IMR-90 (cell line): Measurements from ENCODE around the gene NME7. TPM values are rescaled to one million over a fixed set of nuclear protein-coding genes. Genes with fewer than 3 reads are reported as not detected.

ENCODE experiments used
- ATAC-seq: fragments of 200-7000 bp; cut with Tn5 transposase; 2 replicates; pipeline ENCODE4 v1.9.1; 2020; ENCODE audit warnings: low read depth, mild to moderate bottlenecking, moderate library complexity
- BruUV-seq: library from RNA; stranded (reverse); fragments of 400-500 nt; replicated peaks from 2 replicates; lab custom pipeline; 2021; lab: Mats Ljungman, UMichigan
- CTCF ChIA-PET: fragments of 300-600 bp; formaldehyde crosslinking; extraction: SDS; loops from one replicate; lab custom pipeline; 2021; ENCODE audit warnings: antibody characterized with exemption; lab: Yijun Ruan, JAX
- POLR2A ChIA-PET: fragments of 300-600 bp; sonication (Branson Sonifier 250); formaldehyde crosslinking; loops from one replicate; lab custom pipeline; 2022; ENCODE audit warnings: antibody characterized with exemption; ENCODE audit not compliant: unreplicated experiment; lab: Charles Lee
- DNase-seq: peaks from one replicate; pipeline ENCODE4 v3.0.0; 2013
- H2AFZ ChIP-seq: replicated peaks from 2 replicates; pipeline ENCODE3; 2013; ENCODE audit warnings: low read length, mild to moderate bottlenecking; ENCODE audit not compliant: poor library complexity
- H2AK5ac ChIP-seq: 2 replicates; pipeline ENCODE4 v1.6.1; 2013; ENCODE audit warnings: low read depth, low read length, inconsistent platforms
- H2AK9ac ChIP-seq: replicated peaks from 2 replicates; pipeline ENCODE3; 2013; ENCODE audit warnings: mild to moderate bottlenecking, low read depth, low read length, moderate library complexity; ENCODE audit not compliant: poor library complexity
- H2BK120ac ChIP-seq: 2 replicates; pipeline ENCODE4 v1.6.1; 2013; ENCODE audit warnings: low read depth, low read length, inconsistent platforms
- H2BK15ac ChIP-seq: 3 replicates; pipeline ENCODE4 v1.6.1; 2013; ENCODE audit warnings: low read depth, low read length, inconsistent platforms
- H2BK20ac ChIP-seq: 2 replicates; pipeline ENCODE4 v1.6.1; 2013; ENCODE audit warnings: low read depth, mild to moderate bottlenecking, inconsistent platforms, low read length, moderate library complexity
- H2BK5ac ChIP-seq: 2 replicates; pipeline ENCODE4 v1.6.1; 2013; ENCODE audit warnings: mild to moderate bottlenecking, low read depth, low read length, inconsistent platforms; ENCODE audit not compliant: poor library complexity, severe bottlenecking
- H3K14ac ChIP-seq: replicated peaks from 2 replicates; pipeline ENCODE4 v1.6.1; 2013; ENCODE audit warnings: low read depth, low read length, inconsistent platforms
- H3K18ac ChIP-seq: 2 replicates; pipeline ENCODE4 v1.6.1; 2013; ENCODE audit warnings: low read depth, low read length, control low read depth
- H3K23ac ChIP-seq: 2 replicates; pipeline ENCODE4 v1.6.1; 2013; ENCODE audit warnings: low read depth, low read length, inconsistent platforms
- H3K27ac ChIP-seq: 2 replicates; pipeline ENCODE4 v1.5.1; 2013; ENCODE audit warnings: mild to moderate bottlenecking, control low read depth, low read length; ENCODE audit not compliant: insufficient read depth
- H3K27me3 ChIP-seq: 2 replicates; pipeline ENCODE4 v1.6.1; 2013; ENCODE audit warnings: low read length; ENCODE audit not compliant: control insufficient read depth, insufficient read depth
- H3K36me3 ChIP-seq: 2 replicates; pipeline ENCODE4 v1.6.1; 2013; ENCODE audit warnings: low read length, mixed read lengths; ENCODE audit not compliant: control insufficient read depth, insufficient read depth
- H3K4ac ChIP-seq: 2 replicates; pipeline ENCODE4 v1.6.1; 2013; ENCODE audit warnings: low read depth, low read length, inconsistent platforms
- H3K4me1 ChIP-seq: 2 replicates; pipeline ENCODE4 v1.6.1; 2013; ENCODE audit warnings: low read length, mixed read lengths; ENCODE audit not compliant: control insufficient read depth, insufficient read depth
- H3K4me2 ChIP-seq: 2 replicates; pipeline ENCODE4 v1.6.1; 2013; ENCODE audit warnings: low read depth, mild to moderate bottlenecking, control low read depth, low read length, moderate library complexity
- H3K4me3 ChIP-seq: 2 replicates; pipeline ENCODE4 v1.5.1; 2013; ENCODE audit warnings: low read depth, mild to moderate bottlenecking, control low read depth, low read length, moderate library complexity; ENCODE audit not compliant: insufficient read depth
- H3K56ac ChIP-seq: 2 replicates; pipeline ENCODE4 v1.6.1; 2013; ENCODE audit warnings: low read length, inconsistent platforms; ENCODE audit not compliant: insufficient read depth; ENCODE audit errors: extremely low read depth
- H3K79me1 ChIP-seq, 2 experiments: 2 replicates each; pipeline ENCODE4 v1.6.1; 2013; ENCODE audit warnings: low read length in 2 of 2, inconsistent platforms in 1 of 2, low read depth in 1 of 2
- H3K9ac ChIP-seq: 2 replicates; pipeline ENCODE4 v1.6.1; 2013; ENCODE audit warnings: low read depth, low read length, control low read depth
- H3K9me1 ChIP-seq: 2 replicates; pipeline ENCODE4 v1.6.1; 2013; ENCODE audit warnings: low read length, inconsistent platforms; ENCODE audit not compliant: insufficient read depth
- H3K9me3 ChIP-seq: 2 replicates; pipeline ENCODE4 v1.6.1; 2013; ENCODE audit warnings: low read length; ENCODE audit not compliant: control insufficient read depth, insufficient read depth
- H4K20me1 ChIP-seq: 2 replicates; pipeline ENCODE4 v1.6.1; 2013; ENCODE audit warnings: low read length, inconsistent platforms; ENCODE audit not compliant: insufficient read depth
- H4K5ac ChIP-seq: 2 replicates; pipeline ENCODE4 v1.6.1; 2013; ENCODE audit warnings: mild to moderate bottlenecking, low read depth, low read length, control low read depth
- H4K8ac ChIP-seq, 2 experiments: 2 replicates each; pipeline ENCODE4 v1.6.1; 2013; ENCODE audit warnings: low read depth in 2 of 2, low read length in 2 of 2, control low read depth in 1 of 2, inconsistent platforms in 1 of 2
- H4K91ac ChIP-seq: 2 replicates; pipeline ENCODE4 v1.6.1; 2013; ENCODE audit warnings: low read depth, low read length, inconsistent platforms; ENCODE audit not compliant: insufficient read depth
- CEBPB ChIP-seq: IDR thresholded peaks from 2 replicates; pipeline ENCODE4 v1.6.1; 2012; ENCODE audit warnings: low read depth, low read length, improper control_type of control experiment
- WGBS, 2 experiments: methylation state at CpG; one replicate each; pipeline versions ENCODE4 v1.1.5 to v1.1.7; 2013; ENCODE audit warnings: missing lambda C conversion rate in 2 of 2; ENCODE audit not compliant: insufficient read length in 1 of 2; ENCODE audit errors: extremely low coverage in 2 of 2; 5-methylcytosine and 5-hydroxymethylcytosine counted together
- dilution Hi-C: fragments of 300-500 bp; cut with HindIII; formaldehyde crosslinking; loops from one replicate; pipeline ENCODE4 v1.14.3; 2018; ENCODE audit warnings: low sequenced_read_pairs; ENCODE audit not compliant: unreplicated experiment
- in situ Hi-C: fragments of 300-500 bp; cut with MboI; formaldehyde crosslinking; loops from 3 replicates; pipeline ENCODE4 v1.14.3; 2019; ENCODE audit warnings: low sequenced_read_pairs, inconsistent platforms, mixed read lengths
- intact Hi-C: fragments of 100-400 bp; cut with micrococcal nuclease; formaldehyde crosslinking; loops from 2 replicates; pipeline ENCODE4 v1.10.0; 2022
- polyA plus RNA-seq, 3 experiments: library from polyadenylated mRNA; depleted of rRNA; stranded (reverse); fragments of >200 nt; gene quantifications; 2 replicates each; pipeline ENCODE4 v1.2.3, GENCODE V29; 2012; ENCODE audit warnings: low replicate concordance in 1 of 3
- total RNA-seq: library from RNA; depleted of rRNA; stranded (reverse); fragments of >200 nt; gene quantifications from 2 replicates; pipeline ENCODE4 v1.2.3, GENCODE V29; 2012
- TF ChIP-seq, protein P1 (sequence below): conservative IDR thresholded peaks from 2 replicates; pipeline ENCODE4 v1.5.1; 2012; ENCODE audit warnings: mild to moderate bottlenecking, low read depth, low read length, improper control_type of control experiment

Gene NME7
- total and polyA plus RNA-seq, 2 of the 4 experiments (the other 2 are of a cell fraction): 18.3 to 22.4 TPM

DNA sequence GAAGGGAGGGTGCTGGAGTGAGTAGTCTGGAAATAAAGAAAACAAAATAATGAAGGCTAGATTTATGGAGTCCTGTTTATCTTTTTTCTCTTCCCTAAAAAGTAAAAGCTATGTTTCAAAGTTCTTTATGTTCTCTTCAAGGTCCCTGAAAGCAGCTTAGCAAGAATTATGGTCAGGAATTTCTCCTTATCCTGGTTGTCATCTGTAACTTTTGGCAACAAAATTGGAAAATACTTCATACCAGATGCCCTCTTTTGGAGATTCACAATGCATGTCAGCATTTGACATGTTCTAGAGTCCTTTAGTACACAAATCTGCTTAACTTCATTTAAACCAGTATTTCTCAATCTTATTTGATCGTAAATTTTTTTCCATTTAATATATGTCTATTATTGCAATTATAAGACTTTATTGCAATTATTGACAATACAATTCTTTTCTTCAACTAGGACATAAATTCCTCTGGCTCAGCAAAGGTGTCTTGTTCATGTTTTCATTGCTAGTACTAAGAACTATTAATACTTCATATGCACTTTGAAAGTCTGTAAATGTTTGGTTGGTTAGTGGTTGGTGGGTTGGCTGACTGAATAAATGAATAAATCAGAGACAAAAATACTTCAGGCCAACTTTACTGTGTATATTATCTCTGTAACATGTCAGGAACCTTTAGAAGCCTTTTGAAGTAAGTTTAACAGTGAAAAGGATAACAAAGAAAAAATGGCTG is 159.6 kb downstream of the NME7 start:
- Histone ChIP-seq H2BK120ac (no peak overlapping the region), H4K5ac (no peak overlapping the region), H3K56ac (no peak overlapping the region), H3K79me1 (no peaks in the 10 kb centered on the region), H3K4me1 (no peaks in the 10 kb centered on the region), H4K20me1 (no peaks in the 10 kb centered on the region), H3K9me1 (no peaks in the 10 kb centered on the region), H3K14ac (no peak overlapping the region), H3K4me2 (no peak overlapping the region), H3K27ac (no peak overlapping the region), H2AFZ (no peak overlapping the region), H3K27me3 (no peaks in the 10 kb centered on the region), H3K4me3 (no peak overlapping the region), H2AK5ac (no peak overlapping the region), H2AK9ac (no peak overlapping the region), H3K9ac (no peak overlapping the region), H3K36me3 (no peaks in the 10 kb centered on the region), H2BK20ac (no peak overlapping the region), H3K9me3 (no peaks in the 10 kb centered on the region), H3K4ac (no peak overlapping the region), H4K91ac (no peak overlapping the region), H3K23ac (no peak overlapping the region), H2BK15ac (no peak overlapping the region), H3K18ac (no peak overlapping the region), H2BK5ac (no peak overlapping the region), H4K8ac (no peak overlapping the region)
- POLR2A ChIA-PET: no interaction called here
- TF ChIP-seq, protein P1, sequence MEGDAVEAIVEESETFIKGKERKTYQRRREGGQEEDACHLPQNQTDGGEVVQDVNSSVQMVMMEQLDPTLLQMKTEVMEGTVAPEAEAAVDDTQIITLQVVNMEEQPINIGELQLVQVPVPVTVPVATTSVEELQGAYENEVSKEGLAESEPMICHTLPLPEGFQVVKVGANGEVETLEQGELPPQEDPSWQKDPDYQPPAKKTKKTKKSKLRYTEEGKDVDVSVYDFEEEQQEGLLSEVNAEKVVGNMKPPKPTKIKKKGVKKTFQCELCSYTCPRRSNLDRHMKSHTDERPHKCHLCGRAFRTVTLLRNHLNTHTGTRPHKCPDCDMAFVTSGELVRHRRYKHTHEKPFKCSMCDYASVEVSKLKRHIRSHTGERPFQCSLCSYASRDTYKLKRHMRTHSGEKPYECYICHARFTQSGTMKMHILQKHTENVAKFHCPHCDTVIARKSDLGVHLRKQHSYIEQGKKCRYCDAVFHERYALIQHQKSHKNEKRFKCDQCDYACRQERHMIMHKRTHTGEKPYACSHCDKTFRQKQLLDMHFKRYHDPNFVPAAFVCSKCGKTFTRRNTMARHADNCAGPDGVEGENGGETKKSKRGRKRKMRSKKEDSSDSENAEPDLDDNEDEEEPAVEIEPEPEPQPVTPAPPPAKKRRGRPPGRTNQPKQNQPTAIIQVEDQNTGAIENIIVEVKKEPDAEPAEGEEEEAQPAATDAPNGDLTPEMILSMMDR: no peak
- TF ChIP-seq CEBPB: no peak
- ATAC-seq: no peak
- intact Hi-C loops: no loop called here
- no CpG with 5 or more reads among the region's 1 CpG for WGBS, 2 experiments
- CTCF ChIA-PET: interaction anchor here (0.6 kb wide), 1 partner anchor 14 kb away, joined by 4 read pairs; no protein-coding TSS in a partner anchor
- dilution Hi-C loops: no loop called here
- in situ Hi-C loops: no loop called here
- BruUV-seq: no TSS peak
- no peak for DNase-seq
